GM12878 (cell line): ENCODE measurements around the gene DPP6. TPM values are rescaled to one million over a fixed set of nuclear protein-coding genes. Genes with fewer than 3 reads are reported as not detected.

Experiments
- ATAC-seq: fragments of 200-7000 bp; cut with Tn5 transposase; 3 replicates; pipeline ENCODE4 v1.9.1; 2020; ENCODE audit warnings: mild to moderate bottlenecking, moderate library complexity
- BruUV-seq: library from RNA; stranded (reverse); fragments of 400-500 nt; replicated peaks from 2 replicates; lab custom pipeline; 2021; lab: Mats Ljungman, UMichigan
- CTCF ChIA-PET: fragments of 300-600 bp; sonication (Branson Sonifier 250); formaldehyde crosslinking; extraction: SDS; loops from one replicate; lab custom pipeline; 2021; ENCODE audit warnings: inconsistent platforms; lab: Yijun Ruan, JAX
- POLR2A ChIA-PET: fragments of 350-600 bp; formaldehyde crosslinking; extraction: SDS; loops from one replicate; lab custom pipeline; 2021; ENCODE audit warnings: inconsistent platforms; lab: Charles Lee
- RAD21 ChIA-PET: fragments of 300-600 bp; sonication (Branson Sonifier 250); formaldehyde crosslinking; loops from one replicate; lab custom pipeline; 2023; ENCODE audit warnings: antibody characterized with exemption; ENCODE audit not compliant: unreplicated experiment; lab: Charles Lee
- SMC1A ChIA-PET: fragments of 300-600 bp; sonication (Branson Sonifier 250); formaldehyde crosslinking; loops from one replicate; lab custom pipeline; 2023; ENCODE audit not compliant: unreplicated experiment, uncharacterized antibody; lab: Charles Lee
- DNase-seq: peaks from one replicate; pipeline ENCODE4 v3.0.0-alpha.2; 2011; ENCODE audit warnings: low read depth, low spot score
- FAIRE-seq: peaks from 3 replicates; lab custom pipeline; 2011; peaks lifted over from hg19 to GRCh38; lab: Jason Lieb, UNC
- H2AFZ ChIP-seq: 2 replicates; pipeline ENCODE4 v1.6.0; 2011; ENCODE audit warnings: low read depth, low read length, control low read depth; ENCODE audit not compliant: control insufficient read depth
- H3K27ac ChIP-seq: 2 replicates; pipeline ENCODE4 v1.5.1; 2011; ENCODE audit warnings: control low read depth; ENCODE audit not compliant: control insufficient read depth, insufficient read depth
- H3K27me3 ChIP-seq, 2 experiments: replicated peaks in 1 of 2; 2 replicates each; pipeline versions ENCODE4 v1.6.0 to v1.6.1; 2011; ENCODE audit warnings: low read length in 1 of 2; ENCODE audit not compliant: control insufficient read depth in 2 of 2, insufficient read depth in 2 of 2
- H3K36me3 ChIP-seq, 2 experiments: 2 replicates each; pipeline ENCODE4 v1.5.1; 2011; ENCODE audit warnings: low read length in 1 of 2; ENCODE audit not compliant: control insufficient read depth in 2 of 2, insufficient read depth in 2 of 2
- H3K4me1 ChIP-seq: 2 replicates; pipeline ENCODE4 v1.6.1; 2011; ENCODE audit warnings: mild to moderate bottlenecking, low read length, moderate library complexity, mixed read lengths; ENCODE audit not compliant: control insufficient read depth, insufficient read depth
- H3K4me2 ChIP-seq: 2 replicates; pipeline ENCODE4 v1.6.0; 2011; ENCODE audit warnings: control low read depth; ENCODE audit not compliant: control insufficient read depth, insufficient read depth
- H3K4me3 ChIP-seq: fragments of 200-600 bp; sonication (generic); 2 replicates; pipeline ENCODE4 v1.5.1; 2016
- H3K79me2 ChIP-seq: 2 replicates; pipeline ENCODE4 v1.6.0; 2011; ENCODE audit warnings: low read length; ENCODE audit not compliant: control insufficient read depth, insufficient read depth
- H3K9ac ChIP-seq: 2 replicates; pipeline ENCODE4 v1.8.0; 2011; ENCODE audit warnings: low read length, control low read depth, mixed read lengths; ENCODE audit not compliant: control insufficient read depth, insufficient read depth
- H3K9me3 ChIP-seq: replicated peaks from 3 replicates; pipeline ENCODE4 v1.5.1; 2011; ENCODE audit warnings: mild to moderate bottlenecking, low read length; ENCODE audit not compliant: control insufficient read depth, insufficient read depth
- H4K20me1 ChIP-seq: 2 replicates; pipeline ENCODE4 v1.6.0; 2011; ENCODE audit not compliant: control insufficient read depth, insufficient read depth
- ASH2L ChIP-seq: fragments of 300-600, 200-600 bp; sonication (generic); IDR thresholded peaks from 2 replicates; pipeline ENCODE4 v1.6.1; 2017; ENCODE audit warnings: low read depth, mild to moderate bottlenecking, borderline replicate concordance
- ATF2 ChIP-seq: IDR thresholded peaks from 2 replicates; pipeline ENCODE4 v1.6.1; 2012; ENCODE audit warnings: low read length, inconsistent platforms
- ATF3 ChIP-seq: IDR thresholded peaks from 2 replicates; pipeline ENCODE4 v1.6.1; 2011; ENCODE audit warnings: low read depth, mild to moderate bottlenecking, low read length, moderate library complexity, borderline replicate concordance; ENCODE audit errors: extremely low read depth
- CHD2 ChIP-seq: IDR thresholded peaks from 2 replicates; pipeline ENCODE4 v1.6.1; 2011; ENCODE audit warnings: low read depth, low read length, improper control_type of control experiment, borderline replicate concordance
- HCFC1 ChIP-seq: fragments of 150-350 bp; IDR thresholded peaks from 2 replicates; pipeline ENCODE4 v1.6.1; 2014; ENCODE audit warnings: low read length
- IKZF2 ChIP-seq, 2 experiments: fragments of 450-650 bp; IDR thresholded peaks; 2 replicates each; pipeline ENCODE4 v1.6.1; 2017; ENCODE audit warnings: mild to moderate bottlenecking in 2 of 2, moderate library complexity in 2 of 2
- MEF2A ChIP-seq: IDR thresholded peaks from 2 replicates; pipeline ENCODE4 v1.6.1; 2011; ENCODE audit warnings: low read depth, mild to moderate bottlenecking, low read length, moderate library complexity; ENCODE audit not compliant: insufficient read depth
- NFYB ChIP-seq: IDR thresholded peaks from 2 replicates; pipeline ENCODE4 v1.6.1; 2011; ENCODE audit warnings: low read depth, mild to moderate bottlenecking, low read length, improper control_type of control experiment, moderate library complexity; ENCODE audit not compliant: insufficient read depth
- NR2C1 ChIP-seq: fragments of 450-650 bp; IDR thresholded peaks from 2 replicates; pipeline ENCODE4 v1.6.1; 2017; ENCODE audit warnings: antibody characterized with exemption, mild to moderate bottlenecking, moderate library complexity
- NRF1 ChIP-seq: conservative IDR thresholded peaks from 2 replicates; pipeline ENCODE4 v1.6.1; 2011; ENCODE audit warnings: mild to moderate bottlenecking, low read depth, low read length, improper control_type of control experiment
- POLR2AphosphoS5 ChIP-seq: IDR thresholded peaks from 2 replicates; pipeline ENCODE4 v1.6.1; 2011; ENCODE audit warnings: mild to moderate bottlenecking, low read length, inconsistent platforms
- SMARCA5 ChIP-seq: fragments of 450-650 bp; IDR thresholded peaks from 2 replicates; pipeline ENCODE4 v1.6.1; 2017; ENCODE audit warnings: mild to moderate bottlenecking
- SREBF2 ChIP-seq: IDR thresholded peaks from 2 replicates; pipeline ENCODE4 v1.6.1; 2012; ENCODE audit warnings: mild to moderate bottlenecking, low read length
- ZBTB33 ChIP-seq: fragments of 450-650 bp; IDR thresholded peaks from 2 replicates; pipeline ENCODE4 v1.6.1; 2017; ENCODE audit warnings: mild to moderate bottlenecking
- ZNF24 ChIP-seq: fragments of 450-650 bp; IDR thresholded peaks from 2 replicates; pipeline ENCODE4 v1.6.1; 2017; ENCODE audit warnings: antibody characterized with exemption, mild to moderate bottlenecking
- ZNF384 ChIP-seq: IDR thresholded peaks from 2 replicates; pipeline ENCODE4 v1.6.1; 2012; ENCODE audit warnings: low read depth, mild to moderate bottlenecking, low read length, improper control_type of control experiment, borderline replicate concordance
- ZNF687 ChIP-seq: fragments of 450-650 bp; IDR thresholded peaks from 2 replicates; pipeline ENCODE4 v1.6.1; 2017; ENCODE audit warnings: mild to moderate bottlenecking, moderate library complexity
- ZSCAN29 ChIP-seq: fragments of 450-650 bp; IDR thresholded peaks from 2 replicates; pipeline ENCODE4 v1.6.1; 2017; ENCODE audit warnings: mild to moderate bottlenecking, moderate library complexity
- WGBS: methylation state at CpG from one replicate; pipeline ENCODE4 v1.1.6; 2016; ENCODE audit warnings: low lambda C conversion rate; ENCODE audit not compliant: insufficient replicate concordance, insufficient coverage; ENCODE audit errors: missing lambda C conversion rate; 5-methylcytosine and 5-hydroxymethylcytosine counted together
- in situ Hi-C: fragments of 300-500 bp; cut with MboI; formaldehyde crosslinking; loops from 9 replicates; pipeline ENCODE4 v1.14.3; 2018; ENCODE audit warnings: mixed read lengths
- intact Hi-C: fragments of 100-400 bp; cut with micrococcal nuclease; formaldehyde crosslinking; loops from one replicate; pipeline ENCODE4 v1.14.2; 2022; ENCODE audit not compliant: unreplicated experiment
- polyA plus RNA-seq, 11 experiments: library from polyadenylated mRNA; depleted of rRNA in 4 of 11; unstranded in 6 of 11; stranded (reverse) in 5 of 11; fragments of >200 nt; fragmentation: Nextera tagmentation in 4 of 11; fragmentation: Illumina TruSeq in 1 of 11; extraction: Ambion mirVana in 4 of 11; extraction: Trizol in 1 of 11; gene quantifications; 1 replicate in 1 of 11; 2 replicates in 10 of 11; pipeline versions ENCODE4 v1.2.1 to v1.2.3, GENCODE V29; 2011 to 2016; ENCODE audit warnings: inconsistent platforms in 2 of 11, missing spikeins in 2 of 11, low read depth in 1 of 11
- total RNA-seq, 4 experiments: library from RNA; depleted of rRNA in 3 of 4; stranded (reverse); fragments of >200 nt in 3 of 4; fragmentation: Illumina TruSeq in 1 of 4; extraction: Trizol in 1 of 4; gene quantifications; 2 replicates each; pipeline versions ENCODE4 v1.2.1 to v1.2.3, GENCODE V29; 2013 to 2021

Gene DPP6
- total and polyA plus RNA-seq, 10 of the 15 experiments (the other 5 are each of a cell fraction or from before 2014, with no cell fraction given) = not detected

- no peak overlapping the region for H3K4me2 ChIP-seq
- BruUV-seq = no TSS peak
- 1% methylated on average over 4 of the region's 4 CpGs for whole genome bisulfite sequencing
- ChIA-PET RAD21 (no interaction called here), CTCF (interaction anchor here (0.5 kb wide), 1 partner anchor 1118 kb away, joined by 3 read pairs; no protein-coding TSS in a partner anchor), POLR2A (no interaction called here), SMC1A (no interaction called here)
- no peaks in the 10 kb centered on the region for H4K20me1 ChIP-seq
- FAIRE-seq = no peak
- H3K9me3 ChIP-seq = no peaks in the 10 kb centered on the region
- H3K79me2 ChIP-seq = no peaks in the 10 kb centered on the region
- intact Hi-C loops (no loop called here), in situ Hi-C loops (no loop called here)
- no peak overlapping the region for H3K4me3 ChIP-seq
- no peaks in the 10 kb centered on the region for H3K4me1 ChIP-seq
- H3K27me3 ChIP-seq = no peaks in the 10 kb centered on the region
- no peak for ATAC-seq
- no peak overlapping the region for H3K9ac ChIP-seq
- H2AFZ ChIP-seq = no peak overlapping the region
- no peaks in the 10 kb centered on the region for H3K36me3 ChIP-seq
- DNase-seq = no peak
- TF ChIP-seq CHD2 = no peak
- no peak for TF ChIP-seq ATF2
- TF ChIP-seq NR2C1 = no peak
- TF ChIP-seq ZSCAN29 = no peak
- no peak for TF ChIP-seq SMARCA5
- no peak for TF ChIP-seq ZNF24
- TF ChIP-seq ASH2L = no peak
- TF ChIP-seq NRF1 = no peak
- no peak for TF ChIP-seq ZNF687
- TF ChIP-seq MEF2A = no peak
- TF ChIP-seq SREBF2 = no peak
- TF ChIP-seq ATF3 = no peak
- TF ChIP-seq NFYB = no peak
- TF ChIP-seq IKZF2 (IDR thresholded peaks at IDR 0.05) = no peak
- TF ChIP-seq ZBTB33 = no peak
- no peak for TF ChIP-seq POLR2AphosphoS5
- no peak for TF ChIP-seq HCFC1
- no peak for TF ChIP-seq ZNF384
- H3K27ac ChIP-seq = no peak overlapping the region
Observed at GRCh38 chr7:154650275-154650674, 598.1 kb downstream of the DPP6 start.
